ENCODE results near the gene FLOT2.
"Not testable (repeated sequence)": the region's sequence is repeated elsewhere in the genome, so short reads cannot be mapped to it uniquely, and the experiment has no call there.

FLOT2 gene

GRCh38 chr17:28916302-28916934 is 18.9 kb upstream of the FLOT2 start:
- DNase-seq (ENCODE audit: low spot score) = no peak

- DNase-seq (ENCODE audit: low spot score) = no peak
Observed at GRCh38 chr17:28912938-28913333, 15.4 kb upstream of the FLOT2 start.

DNA sequence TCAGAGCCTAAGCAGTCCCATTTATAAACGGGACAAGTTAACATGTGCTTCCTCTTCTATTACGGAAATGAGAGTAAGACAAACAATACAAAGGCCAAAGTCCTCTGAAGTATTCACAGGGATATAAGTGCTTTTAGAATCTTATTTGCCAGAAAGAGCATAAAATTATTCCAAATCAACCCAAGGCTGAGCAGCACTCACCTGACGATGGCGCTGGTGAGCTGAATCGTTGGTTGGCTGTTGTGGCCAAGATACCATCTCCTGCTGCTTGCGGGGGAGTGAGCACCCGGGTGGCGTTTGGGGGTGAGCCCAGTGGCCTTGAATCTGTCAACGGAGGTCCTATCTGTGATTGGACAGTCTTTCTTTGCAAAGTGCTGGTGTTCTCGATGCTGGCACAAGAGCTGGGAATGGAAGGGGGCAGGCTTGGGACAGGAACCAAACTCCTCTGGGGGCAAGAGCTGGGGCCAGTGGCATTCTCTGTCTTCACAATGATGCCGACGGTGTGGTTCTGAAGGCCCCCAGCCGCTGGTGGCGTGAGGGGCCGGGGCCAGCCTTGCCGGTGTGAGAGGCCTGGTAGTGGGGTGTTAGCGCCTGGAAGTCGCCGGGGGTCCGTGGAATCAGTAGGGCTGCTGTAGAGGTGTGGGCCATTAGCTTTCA is 14.9 kb upstream of the FLOT2 start:
- no peak for DNase-seq (ENCODE audit: low spot score)

DNA sequence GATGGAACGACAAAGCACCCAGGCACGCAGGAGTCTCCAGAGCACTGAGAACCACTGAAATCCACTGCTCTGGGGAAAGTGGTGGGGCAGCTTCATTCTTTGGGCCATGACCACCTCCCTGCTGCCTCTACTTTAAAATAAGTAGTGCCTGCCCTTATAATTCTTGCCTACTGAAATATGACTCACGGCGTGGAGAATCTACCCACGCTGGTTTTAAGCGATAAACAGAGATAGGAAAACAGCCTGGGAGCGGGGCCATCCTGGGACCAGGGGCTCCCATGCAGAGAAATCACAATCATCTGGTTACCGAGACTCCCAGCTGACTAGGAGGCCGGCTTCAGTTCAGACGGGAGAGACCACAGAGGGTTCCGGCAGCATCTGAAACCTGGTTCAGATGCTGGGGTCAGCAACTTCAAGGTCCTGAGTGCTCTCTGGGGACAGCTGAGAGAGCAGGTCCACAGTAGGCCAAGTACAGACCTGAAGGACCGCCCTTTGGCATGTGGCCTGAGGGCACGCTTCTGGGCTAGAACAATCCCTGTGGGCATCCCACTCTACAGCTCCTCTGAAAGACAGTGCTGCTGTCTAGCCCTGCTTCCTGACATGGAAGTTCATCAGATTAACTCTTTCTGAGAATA is 14.0 kb upstream of the FLOT2 start:
- no peak for DNase-seq (ENCODE audit: low spot score)

GRCh38 chr17:28910534-28910933 is 13.0 kb upstream of the FLOT2 start:
- no peak for DNase-seq (ENCODE audit: low spot score)

GRCh38 chr17:28908640-28909167 is 11.2 kb upstream of the FLOT2 start:
- no peak for DNase-seq (ENCODE audit: low spot score)

GRCh38 chr17:28907709-28908475 is 10.4 kb upstream of the FLOT2 start:
- DNase-seq (ENCODE audit: low spot score) = peak; percentile 72

DNA sequence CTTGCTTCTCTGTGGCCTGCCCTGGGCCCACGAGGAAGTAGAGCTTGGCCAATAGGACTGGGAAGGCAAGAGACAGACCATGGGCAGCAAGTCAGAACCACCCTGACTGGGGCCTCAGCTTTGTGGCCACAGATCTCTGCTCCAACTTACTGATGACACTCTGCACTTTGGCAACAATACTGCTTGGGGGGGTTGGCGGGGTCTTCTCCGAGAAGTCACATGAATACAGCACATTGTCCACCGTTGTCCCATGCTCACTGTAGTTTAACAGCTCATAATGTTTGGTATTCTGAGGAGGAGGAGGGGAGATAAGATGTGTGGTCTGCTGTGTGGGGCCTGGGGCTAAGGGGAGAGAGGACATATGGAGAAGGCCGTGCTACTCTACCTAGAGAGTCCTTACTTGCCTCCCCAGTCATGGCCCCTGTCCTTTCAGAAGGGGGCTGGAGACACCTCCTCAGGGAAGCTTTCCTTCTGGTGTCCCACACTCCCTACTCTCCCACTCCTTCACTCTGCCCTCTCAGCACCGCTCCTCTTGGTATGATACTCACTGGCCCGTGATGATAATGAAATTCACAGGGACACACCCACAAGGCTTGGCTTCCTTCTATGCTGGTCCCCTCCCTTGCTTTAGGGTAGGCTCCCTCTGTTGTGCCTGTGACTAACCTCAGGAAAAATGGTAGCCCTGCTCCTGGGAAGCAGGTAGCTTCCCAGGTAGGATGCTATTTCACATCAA is 9.3 kb upstream of the FLOT2 start:
- no peak for DNase-seq (ENCODE audit: low spot score)

GRCh38 chr17:28906276-28906675 is 8.7 kb upstream of the FLOT2 start:
- DNase-seq (ENCODE audit: low spot score) = no peak

DNA sequence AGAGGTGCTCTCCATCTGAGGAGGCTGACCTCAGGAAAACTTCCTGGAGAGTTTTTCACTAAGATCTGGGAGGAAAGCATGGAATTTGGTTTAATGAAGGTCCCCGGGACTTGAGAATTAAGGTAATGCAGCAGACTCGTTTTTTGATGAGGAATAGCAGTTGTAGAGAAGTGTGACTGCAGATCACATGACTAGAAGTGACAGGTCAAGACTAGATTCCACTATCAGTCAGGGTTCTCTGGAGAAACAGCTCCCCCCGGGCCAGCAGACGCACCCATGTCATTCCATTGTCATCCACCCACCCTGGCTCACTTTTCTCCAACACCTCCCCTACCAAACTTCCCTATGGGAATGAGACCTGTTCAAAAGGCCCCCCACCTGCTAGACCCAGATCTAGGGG is 7.3 kb upstream of the FLOT2 start:
- no peak for DNase-seq (ENCODE audit: low spot score)

- not testable (repeated sequence) for DNase-seq (ENCODE audit: low spot score)
Observed at GRCh38 chr17:28903546-28903841, 6.0 kb upstream of the FLOT2 start.

DNA sequence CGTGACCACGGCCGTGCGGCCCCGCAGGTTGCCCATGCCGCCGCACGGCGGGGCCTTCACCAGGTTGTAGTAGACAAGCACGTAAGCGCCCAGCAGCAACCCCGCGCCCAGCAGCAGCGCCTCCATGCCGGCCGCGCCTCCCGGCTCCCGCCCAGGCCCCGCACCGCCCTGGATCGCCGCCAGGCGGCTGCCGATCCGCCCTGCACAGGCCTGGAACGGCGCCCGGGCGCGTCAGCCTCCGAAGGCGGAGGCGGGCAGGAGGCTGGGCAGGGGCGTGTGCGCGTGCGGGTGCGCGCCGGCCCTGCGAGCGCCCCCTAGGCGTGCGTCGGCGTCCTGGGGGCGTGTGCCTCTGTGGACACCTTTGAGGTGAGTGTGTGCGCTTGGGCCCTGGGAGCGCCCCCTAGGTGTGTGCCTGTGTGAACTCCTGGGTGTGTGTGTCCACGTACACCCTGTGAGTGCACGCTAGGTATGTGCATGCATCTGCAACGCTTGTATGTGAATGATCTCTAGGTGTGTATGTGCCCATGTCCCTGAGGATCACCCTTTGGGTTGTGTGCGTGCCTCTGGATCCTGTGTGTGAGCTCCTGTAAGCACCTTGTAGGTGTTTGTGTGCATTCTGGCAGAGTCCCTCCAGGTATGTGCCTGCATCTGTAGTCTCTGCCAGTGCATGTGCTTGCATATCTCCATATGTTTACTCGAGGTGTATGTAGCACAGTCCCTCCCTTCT is 5.4 kb upstream of the FLOT2 start, which contains the start of gene DHRS13:
DHRS13 (minus strand) TSS at position 261 of the 727 bp plus-strand sequence; CDS start at position 126, 135 bp downstream.
- peak; percentile 70 for DNase-seq (ENCODE audit: low spot score)

DNA sequence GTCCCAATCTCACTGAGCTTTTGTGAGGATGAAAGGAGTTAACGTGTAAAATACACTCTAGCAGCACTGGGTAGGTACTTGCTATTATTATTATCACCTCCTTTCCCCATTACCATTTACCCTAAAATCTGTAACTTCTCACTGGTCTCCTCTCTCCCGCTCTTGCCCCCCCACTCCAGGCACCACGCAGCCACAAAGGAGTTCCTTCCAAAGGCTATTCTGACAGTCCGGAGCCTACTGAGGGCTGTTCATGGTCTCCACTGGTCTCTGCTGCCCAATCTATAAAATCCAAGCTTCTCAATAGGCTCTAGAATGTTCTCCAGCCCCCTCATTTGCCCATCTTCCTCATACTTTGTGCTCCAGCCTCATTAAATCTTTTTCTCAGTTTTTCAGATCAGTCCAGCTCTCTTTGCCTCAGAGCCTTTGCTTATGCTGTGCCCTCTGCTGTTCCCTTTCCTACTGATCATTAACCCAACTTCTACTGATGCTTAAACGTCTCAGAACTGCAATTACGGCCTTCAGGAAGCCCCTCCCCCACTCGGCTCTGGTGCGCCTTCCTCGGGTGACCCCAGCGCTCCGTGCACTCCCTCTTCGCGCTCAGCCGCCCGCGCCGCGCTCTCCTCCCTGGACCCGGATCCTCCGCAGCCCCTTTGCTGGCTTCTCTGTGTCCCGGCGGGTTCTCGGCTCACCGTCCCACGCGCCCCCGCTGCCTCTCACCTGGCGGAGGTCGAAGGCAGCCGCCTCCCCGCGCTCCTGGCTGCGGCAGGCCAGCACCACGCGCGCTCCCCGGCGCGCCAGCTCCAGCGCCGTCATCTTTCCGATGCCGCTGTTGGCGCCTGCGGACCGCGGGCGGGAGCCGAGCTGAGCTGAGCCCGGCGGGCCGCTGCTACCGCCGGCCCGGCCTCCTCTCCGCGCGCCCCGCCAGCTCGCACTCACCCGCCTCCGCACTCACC is 4.6 kb upstream of the FLOT2 start:
- DNase-seq (ENCODE audit: low spot score) = no peak

- DNase-seq (ENCODE audit: low spot score) = no peak
Observed at GRCh38 chr17:28900986-28901726, 3.6 kb upstream of the FLOT2 start.

DNA sequence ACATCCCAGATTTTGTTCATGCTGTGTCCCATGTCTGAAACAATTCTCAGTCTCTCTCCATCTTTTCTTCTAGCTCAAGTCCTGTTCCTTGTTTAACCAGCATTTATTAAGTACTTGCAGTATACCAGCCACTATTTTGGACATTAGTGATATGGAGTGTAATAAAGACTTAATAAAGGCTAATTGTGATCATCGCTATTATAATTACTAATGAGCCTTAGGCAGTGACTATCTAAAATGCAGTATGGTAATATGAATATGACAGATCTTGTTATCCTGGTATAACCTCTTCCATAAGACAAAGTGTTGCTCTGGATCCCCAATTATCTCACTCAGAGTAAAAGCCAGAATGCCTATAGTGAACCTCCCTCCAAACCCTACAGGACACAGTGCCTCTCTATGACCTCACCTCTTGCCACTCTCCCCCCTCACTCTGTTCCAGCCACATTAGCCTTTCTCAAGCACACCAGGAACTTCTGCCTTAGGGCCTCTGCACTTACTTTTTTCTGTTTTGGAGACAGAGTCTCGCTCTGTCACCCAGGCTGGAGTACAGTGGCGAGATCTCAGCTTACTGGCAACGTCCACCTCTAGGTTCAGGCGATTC is 1.8 kb upstream of the FLOT2 start:
- no peak for DNase-seq (ENCODE audit: low spot score)

GRCh38 chr17:28898527-28898955 is 1.0 kb upstream of the FLOT2 start:
- DNase-seq (ENCODE audit: low spot score) = no peak

- DNase-seq (ENCODE audit: low spot score) = no peak
Observed at GRCh38 chr17:28897769-28898526, 415 bp upstream of the FLOT2 start.

GRCh38 chr17:28896491-28896883 is 1.0 kb downstream of the FLOT2 start:
- DNase-seq (ENCODE audit: low spot score) = no peak

All from pons (tissue), 1 donor.